NCI-H1694 treated with DMSO at 0.1 percent for 48 hours (cell line): Measurements from ENCODE around the gene ROGDI.

ENCODE experiments used
- DNase-seq: peaks from one replicate; lab custom pipeline; 2025; lab: John Stamatoyannopoulos, UW

Gene ROGDI

GRCh38 chr16:4814046-4814445, 11.6 kb upstream of the ROGDI start:
- no peak for DNase-seq

- no peak for DNase-seq
Measured at GRCh38 chr16:4813251-4814003, 11.0 kb upstream of the ROGDI start.

- DNase-seq = no peak
Measured at GRCh38 chr16:4811773-4812172, 9.3 kb upstream of the ROGDI start.

- no peak for DNase-seq
Measured at GRCh38 chr16:4811242-4811641, 8.8 kb upstream of the ROGDI start.

GRCh38 chr16:4806280-4806679, 3.8 kb upstream of the ROGDI start:
- DNase-seq = no peak

GRCh38 chr16:4805231-4805630, 2.8 kb upstream of the ROGDI start:
- no peak for DNase-seq

- no peak for DNase-seq
Measured at GRCh38 chr16:4803898-4804762, 1.7 kb upstream of the ROGDI start.

GRCh38 chr16:4803401-4803844, 990 bp upstream of the ROGDI start:
- DNase-seq = no peak

- DNase-seq = peak; percentile 84
Measured at GRCh38 chr16:4802659-4803287, 340 bp upstream of the ROGDI start.

- DNase-seq = no peak
Measured at GRCh38 chr16:4801051-4801961, 1.1 kb downstream of the ROGDI start.

GRCh38 chr16:4800290-4801041, 2.0 kb downstream of the ROGDI start:
- peak; percentile 35 for DNase-seq

- no peak for DNase-seq
Measured at GRCh38 chr16:4799171-4799855, 3.1 kb downstream of the ROGDI start.

- no peak for DNase-seq
Measured at GRCh38 chr16:4798456-4798855, 4.0 kb downstream of the ROGDI start.

- DNase-seq = no peak
Measured at GRCh38 chr16:4797805-4798252, 4.6 kb downstream of the ROGDI start.

GRCh38 chr16:4796982-4797804, 5.2 kb downstream of the ROGDI start:
- no peak for DNase-seq

- no peak for DNase-seq
Measured at GRCh38 chr16:4795828-4796572, 6.4 kb downstream of the ROGDI start.

- DNase-seq = no peak
Measured at GRCh38 chr16:4795181-4795827, 7.1 kb downstream of the ROGDI start, which contains the start of gene SMIM22. Gene SMIM22 (plus strand): TSS chr16:4795369. CDS start chr16:4795735, 366 bp downstream.

- DNase-seq = no peak
Measured at GRCh38 chr16:4792951-4793513, 9.4 kb downstream of the ROGDI start.
